Left lung (tissue), 10 donors: ENCODE measurements around the gene PHACTR2. TPM values are rescaled to one million over a fixed set of nuclear protein-coding genes. Genes with fewer than 3 reads are reported as not detected.

Experiments used
- ATAC-seq: fragments of 200-7000 bp; cut with Tn5 transposase; one replicate; pipeline ENCODE4 v1.9.1; 2020; ENCODE audit warnings: moderate library complexity
- DNase-seq, 4 donors: peaks; one replicate each; pipeline ENCODE4 v3.0.0-alpha.2; 2013 to 2020
- H3K27ac ChIP-seq, 2 donors: fragments of 200-600 bp; sonication (generic) in 1 of 2; one replicate each; pipeline versions ENCODE4 v1.5.0 to v1.8.0; 2020 to 2021
- H3K27me3 ChIP-seq, 2 donors: fragments of 200-600 bp; sonication (generic) in 1 of 2; one replicate each; pipeline versions ENCODE4 v1.5.0 to v1.8.0; 2020 to 2021
- H3K36me3 ChIP-seq, 2 donors: fragments of 200-600 bp; sonication (generic) in 1 of 2; one replicate each; pipeline versions ENCODE4 v1.5.0 to v1.8.0; 2020 to 2021
- H3K4me1 ChIP-seq, 2 donors: fragments of 200-600 bp; one replicate each; pipeline ENCODE4 v1.8.0; 2021
- H3K4me3 ChIP-seq, 2 donors: fragments of 200-600 bp; sonication (generic) in 1 of 2; one replicate each; pipeline versions ENCODE4 v1.5.0 to v1.8.0; 2020 to 2021; ENCODE audit warnings: mild to moderate bottlenecking in 1 of 2
- H3K9me3 ChIP-seq, 2 donors: fragments of 200-600 bp; sonication (generic) in 1 of 2; one replicate each; pipeline versions ENCODE4 v1.5.0 to v1.8.0; 2020 to 2021
- CTCF ChIP-seq, 2 donors: fragments of 200-600 bp; sonication (generic) in 1 of 2; IDR thresholded peaks; one replicate each; pipeline versions ENCODE4 v1.5.0 to v1.8.0; 2021; ENCODE audit warnings: antibody characterized with exemption in 2 of 2
- intact Hi-C, 2 donors: fragments of 100-400 bp; cut with DNase I; formaldehyde crosslinking; loops; one replicate each; pipeline versions ENCODE4 v1.11.2 to v1.14.2; 2022
- polyA plus RNA-seq, 6 donors: library from polyadenylated mRNA; unstranded; fragments of 120-200 nt; gene quantifications; one replicate each; pipeline ENCODE4 v1.2.1, GENCODE V29; 2013; ENCODE audit not compliant: insufficient read length in 6 of 6
- total RNA-seq, 2 donors: library from RNA; stranded (reverse); fragmentation: NEBNext Ultra II Directional; extraction: Animal tissue kit (Norgen Biotek cat#: 25700); gene quantifications; one replicate each; pipeline ENCODE4 v1.2.1, GENCODE V29; 2021
- donor health status: DM: no; HTN: yes; CAD: no.
- donor health status: DM: no; HTN: no; CAD: no.

Gene PHACTR2
- total and polyA plus RNA-seq, 8 donors = 43.7 to 71.1 (median 49.8) TPM

- Histone ChIP-seq H3K27me3 (no peaks in the 10 kb centered on the region), H3K9me3 (no peaks in the 10 kb centered on the region), H3K36me3 (no peaks in the 10 kb centered on the region), H3K4me1 (peaks cover 52 to 60% of the 10 kb centered on the region in 2 donors), H3K4me3 (peak overlapping the region in 1 of 2 donors; percentile 0), H3K27ac (peak overlapping the region; percentile 71 to 76)
- ATAC-seq (peak; percentile 80), DNase-seq (peak in 3 of 4 donors; percentile 65 to 82 (median 67))
- intact Hi-C loops = no loop called here
- no peak for TF ChIP-seq CTCF (IDR thresholded peaks at IDR 0.05)
These were observed 67.7 kb downstream of the PHACTR2 start for GRCh38 chr6:143745166-143746133.

DNA sequence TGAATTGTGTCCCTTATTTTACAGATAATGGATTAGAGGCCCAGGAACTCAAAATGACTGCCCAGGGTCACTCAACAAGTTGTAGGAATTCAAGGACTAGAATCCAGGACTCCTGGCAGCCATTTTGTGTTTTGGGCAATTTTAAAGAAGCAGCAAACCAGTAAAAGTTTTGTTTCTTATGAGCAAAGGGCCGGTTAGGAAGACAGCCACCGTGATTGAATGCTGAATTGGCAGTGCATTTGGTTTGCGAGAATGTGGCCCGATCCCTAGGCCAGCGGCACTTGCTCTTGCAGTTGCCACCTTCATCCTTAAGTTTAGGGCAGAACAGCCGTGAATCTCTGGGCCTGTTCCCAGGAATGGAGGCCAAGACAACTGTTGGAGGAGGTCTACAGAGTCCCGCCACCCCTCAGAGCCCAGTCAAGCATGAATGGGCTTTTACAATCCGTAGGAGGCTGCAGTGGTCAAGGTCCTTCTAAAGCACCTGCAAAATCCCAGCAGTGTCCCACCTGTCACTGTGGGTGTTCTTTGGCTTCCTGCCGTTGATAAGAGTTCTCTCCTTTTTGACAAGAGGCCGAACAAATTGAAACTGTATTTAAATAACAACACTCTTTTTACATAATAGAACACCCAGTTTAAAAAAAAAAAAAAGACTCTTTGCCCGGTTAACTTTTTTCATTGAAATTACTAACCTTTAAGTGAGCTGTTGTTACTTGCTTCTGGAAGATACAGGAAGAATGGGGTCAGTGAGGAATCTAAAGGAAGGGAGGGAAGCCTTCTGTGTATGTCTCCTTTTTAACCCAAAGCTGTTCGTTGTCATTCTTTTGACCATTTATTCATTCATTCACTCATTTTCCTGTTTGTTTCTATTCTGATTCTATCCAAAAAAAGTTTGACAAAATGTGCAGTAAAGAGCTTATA is 68.7 kb downstream of the PHACTR2 start:
- H3K9me3 ChIP-seq = no peaks in the 10 kb centered on the region
- intact Hi-C loops = no loop called here
- ATAC-seq = no peak
- H3K4me1 ChIP-seq = peaks cover 50 to 52% of the 10 kb centered on the region in 2 donors
- H3K36me3 ChIP-seq = no peaks in the 10 kb centered on the region
- no peaks in the 10 kb centered on the region for H3K27me3 ChIP-seq
- H3K4me3 ChIP-seq = no peak overlapping the region
- no peak for TF ChIP-seq CTCF (IDR thresholded peaks at IDR 0.05)
- peak overlapping the region; percentile 71 to 76 for H3K27ac ChIP-seq
- DNase-seq = no peak

DNA sequence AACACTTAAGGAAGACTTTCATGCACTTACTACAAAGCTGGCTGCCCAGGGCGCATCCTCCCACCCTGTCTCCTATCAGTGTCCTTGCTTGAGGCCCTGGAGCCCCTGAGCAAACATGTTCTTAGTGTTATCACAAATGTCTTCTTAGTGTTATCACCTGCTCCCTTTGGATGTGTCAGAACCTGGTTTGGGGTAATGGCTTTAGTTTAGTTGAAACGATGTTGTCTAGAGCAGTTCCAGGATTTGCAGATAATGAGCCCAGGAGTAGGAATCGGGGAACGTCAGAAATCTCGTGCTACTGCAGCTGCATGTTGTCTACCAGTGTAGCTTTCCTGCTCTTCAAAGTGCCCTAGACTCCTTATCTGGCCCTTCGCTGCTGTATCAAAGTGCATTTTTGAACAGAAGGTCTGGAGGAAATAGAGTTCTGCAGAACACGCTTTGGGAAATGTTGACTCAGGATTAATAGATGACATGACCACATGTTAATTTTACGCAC is 69.6 kb downstream of the PHACTR2 start:
- DNase-seq = no peak
- peak overlapping the region in 1 of 2 donors; percentile 76 for H3K27ac ChIP-seq
- ATAC-seq = no peak
- intact Hi-C loops = no loop called here
- H3K27me3 ChIP-seq = no peaks in the 10 kb centered on the region
- no peaks in the 10 kb centered on the region for H3K9me3 ChIP-seq
- no peaks in the 10 kb centered on the region for H3K36me3 ChIP-seq
- no peak for TF ChIP-seq CTCF (IDR thresholded peaks at IDR 0.05)
- H3K4me1 ChIP-seq = peaks cover 40 to 50% of the 10 kb centered on the region in 2 donors
- no peak overlapping the region for H3K4me3 ChIP-seq

DNA sequence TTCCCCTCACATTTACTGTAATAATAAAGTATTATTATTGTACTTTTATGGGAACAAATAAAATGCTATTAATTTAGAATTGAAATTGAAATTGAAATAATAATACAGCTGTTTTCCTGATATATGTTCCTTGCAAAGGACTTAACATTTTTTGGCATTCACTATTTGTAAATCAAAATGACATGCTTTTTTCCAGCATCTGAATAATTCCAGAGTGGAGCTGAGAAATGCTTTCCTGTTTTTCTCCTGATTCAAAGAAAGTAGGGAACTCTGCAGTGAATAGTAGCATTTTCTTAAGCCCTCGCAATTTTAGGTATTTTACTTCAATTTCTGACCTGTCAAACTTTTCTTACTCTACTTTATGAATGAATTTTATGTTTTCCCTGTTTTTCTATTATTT is 72.1 kb downstream of the PHACTR2 start:
- H3K4me1 ChIP-seq = peaks cover 28 to 29% of the 10 kb centered on the region in 2 donors
- H3K36me3 ChIP-seq = peaks cover 0 to 7% of the 10 kb centered on the region in 2 donors
- DNase-seq (no peak), ATAC-seq (no peak)
- intact Hi-C loops = no loop called here
- H3K9me3 ChIP-seq = no peaks in the 10 kb centered on the region
- H3K4me3 ChIP-seq = no peak overlapping the region
- no peak for TF ChIP-seq CTCF (IDR thresholded peaks at IDR 0.05)
- no peaks in the 10 kb centered on the region for H3K27me3 ChIP-seq
- H3K27ac ChIP-seq = no peak overlapping the region
